ENCODE data around the gene TMEM100. TPM values are rescaled to one million over a fixed set of nuclear protein-coding genes. Genes with fewer than 3 reads are reported as not detected.

TMEM100 gene
- total and polyA plus RNA-seq, 2 experiments from 2014 or later: 0.39 TPM; not detected in 1

DNA sequence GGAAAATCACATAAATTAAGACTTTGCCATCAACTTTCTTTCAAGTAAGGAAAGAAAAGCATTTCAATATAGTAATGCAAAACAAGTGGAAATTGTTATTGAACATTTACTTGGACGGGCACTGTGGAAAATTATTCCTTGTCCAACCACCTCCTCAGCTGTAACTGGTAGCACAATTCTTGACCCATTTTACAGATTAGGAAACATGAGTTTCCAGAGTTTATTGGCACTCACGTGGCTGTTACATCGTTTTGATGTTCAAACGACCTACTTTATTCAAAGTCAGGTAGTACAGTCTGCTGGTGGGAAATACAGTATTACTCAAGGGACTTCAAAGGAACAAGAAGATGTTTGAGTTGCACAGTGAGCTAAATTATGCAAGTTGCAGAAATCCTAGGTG lies 27.3 kb upstream of the TMEM100 start:
- no peak for DNase-seq (ENCODE audit: low read depth in 1 of 2, low spot score in 1 of 2)

DNA sequence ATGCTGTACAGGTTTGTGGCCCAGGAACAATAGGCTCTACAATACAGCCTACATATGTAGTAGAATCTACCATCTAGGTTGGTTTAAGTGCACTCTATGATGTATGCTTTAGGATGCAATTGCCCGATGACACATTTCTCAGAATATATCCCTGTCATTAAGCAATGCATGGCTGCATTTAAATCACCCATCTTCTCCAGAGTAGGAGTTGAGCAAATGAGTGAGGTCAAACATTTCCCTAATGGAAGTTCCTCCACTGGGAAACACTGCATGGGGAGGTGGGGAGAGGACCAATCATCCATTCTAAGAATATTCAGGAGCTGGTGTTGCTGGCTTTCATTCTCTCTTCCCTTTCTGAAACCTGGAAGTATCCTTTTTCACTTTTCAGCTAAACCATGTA lies 26.2 kb upstream of the TMEM100 start:
- Histone ChIP-seq H3K27me3 (no peaks in the 10 kb centered on the region), H3K27ac (no peak overlapping the region), H3K4me1 (ENCODE audit: low read depth) (peaks cover 6% of the 10 kb centered on the region), H3K36me3 (no peaks in the 10 kb centered on the region), H3K4me3 (no peak overlapping the region), H3K9me3 (ENCODE audit: low read depth) (no peaks in the 10 kb centered on the region)
- no peak for DNase-seq (ENCODE audit: low read depth in 1 of 2, low spot score in 1 of 2)
- TF ChIP-seq, protein P1, sequence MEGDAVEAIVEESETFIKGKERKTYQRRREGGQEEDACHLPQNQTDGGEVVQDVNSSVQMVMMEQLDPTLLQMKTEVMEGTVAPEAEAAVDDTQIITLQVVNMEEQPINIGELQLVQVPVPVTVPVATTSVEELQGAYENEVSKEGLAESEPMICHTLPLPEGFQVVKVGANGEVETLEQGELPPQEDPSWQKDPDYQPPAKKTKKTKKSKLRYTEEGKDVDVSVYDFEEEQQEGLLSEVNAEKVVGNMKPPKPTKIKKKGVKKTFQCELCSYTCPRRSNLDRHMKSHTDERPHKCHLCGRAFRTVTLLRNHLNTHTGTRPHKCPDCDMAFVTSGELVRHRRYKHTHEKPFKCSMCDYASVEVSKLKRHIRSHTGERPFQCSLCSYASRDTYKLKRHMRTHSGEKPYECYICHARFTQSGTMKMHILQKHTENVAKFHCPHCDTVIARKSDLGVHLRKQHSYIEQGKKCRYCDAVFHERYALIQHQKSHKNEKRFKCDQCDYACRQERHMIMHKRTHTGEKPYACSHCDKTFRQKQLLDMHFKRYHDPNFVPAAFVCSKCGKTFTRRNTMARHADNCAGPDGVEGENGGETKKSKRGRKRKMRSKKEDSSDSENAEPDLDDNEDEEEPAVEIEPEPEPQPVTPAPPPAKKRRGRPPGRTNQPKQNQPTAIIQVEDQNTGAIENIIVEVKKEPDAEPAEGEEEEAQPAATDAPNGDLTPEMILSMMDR (IDR thresholded peaks at IDR 0.05; ENCODE audit: low read depth, low read length): no peak

More for the DNA sequence above, 27.3 kb upstream of the TMEM100 start:
- H3K27me3 ChIP-seq: no peaks in the 10 kb centered on the region
- H3K27ac ChIP-seq: no peak overlapping the region
- no peak overlapping the region for H3K4me3 ChIP-seq
- H3K9me3 ChIP-seq (ENCODE audit: low read depth): no peaks in the 10 kb centered on the region
- H3K4me1 ChIP-seq (ENCODE audit: low read depth): peaks cover 6% of the 10 kb centered on the region
- TF ChIP-seq, protein P1 (IDR thresholded peaks at IDR 0.05; ENCODE audit: low read depth, low read length): no peak
- no peaks in the 10 kb centered on the region for H3K36me3 ChIP-seq

DNA sequence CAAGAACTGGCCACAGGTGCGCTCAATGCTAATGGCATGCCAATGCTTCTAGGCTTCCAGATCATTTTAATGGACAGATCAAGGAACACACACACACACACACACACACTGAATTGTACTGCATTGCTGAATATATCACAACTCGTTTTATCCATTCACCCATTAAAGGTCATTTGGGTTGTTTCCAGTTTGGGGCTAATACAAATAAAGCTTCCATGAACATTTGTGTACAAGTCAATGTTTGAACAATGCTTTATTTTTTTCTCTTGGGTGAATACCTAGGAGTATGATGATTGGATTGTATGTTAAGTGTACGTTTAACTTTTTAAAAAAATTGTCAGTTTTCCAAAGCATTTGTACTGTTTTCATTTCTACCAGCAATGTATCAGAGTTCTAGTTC lies 24.5 kb upstream of the TMEM100 start:
- H3K9me3 ChIP-seq (ENCODE audit: low read depth): no peaks in the 10 kb centered on the region
- peaks cover 6% of the 10 kb centered on the region for H3K4me1 ChIP-seq (ENCODE audit: low read depth)
- H3K27me3 ChIP-seq: no peaks in the 10 kb centered on the region
- TF ChIP-seq, protein P1 (IDR thresholded peaks at IDR 0.05; ENCODE audit: low read depth, low read length): no peak
- H3K36me3 ChIP-seq: no peaks in the 10 kb centered on the region
- H3K27ac ChIP-seq: no peak overlapping the region
- H3K4me3 ChIP-seq: no peak overlapping the region
- no peak for DNase-seq (ENCODE audit: low read depth in 1 of 2, low spot score in 1 of 2)

DNA sequence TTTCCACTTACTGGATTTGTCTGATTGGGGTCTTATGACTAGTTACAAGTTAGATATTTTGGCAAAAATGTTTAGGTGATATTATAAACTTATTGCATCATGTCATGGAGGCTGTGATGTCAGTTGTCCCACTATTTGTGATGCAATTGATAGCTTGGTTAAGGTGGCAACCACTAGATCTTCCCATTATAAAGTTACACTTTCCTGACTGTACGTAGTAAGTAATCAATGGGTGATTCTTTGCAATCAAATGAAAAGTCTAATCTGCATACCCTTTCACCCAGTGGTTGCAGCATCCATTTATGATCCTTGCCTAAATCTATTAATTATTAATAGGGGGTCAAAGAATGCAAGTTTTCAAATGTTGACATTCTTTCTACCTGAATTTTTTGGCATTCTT lies 23.8 kb upstream of the TMEM100 start:
- H3K27ac ChIP-seq: no peak overlapping the region
- H3K36me3 ChIP-seq: no peaks in the 10 kb centered on the region
- H3K27me3 ChIP-seq: no peaks in the 10 kb centered on the region
- no peak overlapping the region for H3K4me3 ChIP-seq
- no peak for DNase-seq (ENCODE audit: low read depth in 1 of 2, low spot score in 1 of 2)
- no peaks in the 10 kb centered on the region for H3K4me1 ChIP-seq (ENCODE audit: low read depth)
- H3K9me3 ChIP-seq (ENCODE audit: low read depth): no peaks in the 10 kb centered on the region
- TF ChIP-seq, protein P1 (IDR thresholded peaks at IDR 0.05; ENCODE audit: low read depth, low read length): no peak

DNA sequence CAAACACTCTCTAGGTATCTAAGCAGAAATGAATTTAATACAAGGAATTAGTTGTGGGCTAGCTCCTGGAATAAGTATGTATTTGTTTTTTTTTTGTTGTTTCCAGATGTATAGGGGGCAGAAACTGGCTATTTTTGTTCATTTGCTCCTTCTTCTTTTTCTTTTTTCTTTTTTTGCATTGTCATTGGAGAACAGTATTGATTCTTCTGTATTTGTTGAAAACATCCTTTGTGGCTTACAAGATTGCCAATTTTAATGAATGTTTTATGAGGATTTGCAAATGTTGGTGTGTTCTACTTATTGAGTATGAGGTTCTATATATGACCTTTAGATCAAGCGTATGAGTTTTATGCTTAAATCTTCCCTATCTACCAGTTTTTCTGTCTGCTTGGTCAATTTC lies 22.6 kb upstream of the TMEM100 start:
- TF ChIP-seq, protein P1 (IDR thresholded peaks at IDR 0.05; ENCODE audit: low read depth, low read length): no peak
- Histone ChIP-seq H3K27me3 (no peaks in the 10 kb centered on the region), H3K4me3 (no peak overlapping the region), H3K4me1 (ENCODE audit: low read depth) (no peaks in the 10 kb centered on the region), H3K36me3 (no peaks in the 10 kb centered on the region), H3K27ac (no peak overlapping the region), H3K9me3 (ENCODE audit: low read depth) (no peaks in the 10 kb centered on the region)
- no peak for DNase-seq (ENCODE audit: low read depth in 1 of 2, low spot score in 1 of 2)
